ENCODE measurements around the gene NUTF2. TPM values are rescaled to one million over a fixed set of nuclear protein-coding genes. Genes with fewer than 3 reads are reported as not detected.

NUTF2 gene
- total RNA-seq, 1 donor from 2014 or later, result 73.6 TPM

- H3K4me1 ChIP-seq, result peaks cover 4% of the 10 kb centered on the region
- H3K27ac ChIP-seq (replicated peaks), result no peak overlapping the region
- no peak for DNase-seq
- no peaks in the 10 kb centered on the region for H3K27me3 ChIP-seq (ENCODE audit: low read depth)
- no peak overlapping the region for H3K4me3 ChIP-seq
- no peaks in the 10 kb centered on the region for H3K9me3 ChIP-seq (replicated peaks)
- no peaks in the 10 kb centered on the region for H3K36me3 ChIP-seq
- intact Hi-C loops (cut with micrococcal nuclease), result no loop called here
- no peak for TF ChIP-seq CTCF (IDR thresholded peaks at IDR 0.05; ENCODE audit: borderline replicate concordance)
These were observed 32.2 kb upstream of the NUTF2 start for GRCh38 chr16:67814567-67814966.

- Histone ChIP-seq H3K9me3 (replicated peaks) (no peaks in the 10 kb centered on the region), H3K27ac (replicated peaks) (no peak overlapping the region), H3K4me1 (peaks cover 4% of the 10 kb centered on the region), H3K4me3 (no peak overlapping the region), H3K27me3 (ENCODE audit: low read depth) (no peaks in the 10 kb centered on the region), H3K36me3 (no peaks in the 10 kb centered on the region)
- no peak for TF ChIP-seq CTCF (IDR thresholded peaks at IDR 0.05; ENCODE audit: borderline replicate concordance)
- no peak for DNase-seq
- intact Hi-C loops (cut with micrococcal nuclease), result no loop called here
These were observed 26.0 kb upstream of the NUTF2 start for GRCh38 chr16:67820608-67821259.

- DNase-seq, result no peak
- intact Hi-C loops (cut with micrococcal nuclease), result no loop called here
- Histone ChIP-seq H3K36me3 (peaks cover 1% of the 10 kb centered on the region), H3K9me3 (replicated peaks) (no peaks in the 10 kb centered on the region), H3K4me3 (no peak overlapping the region), H3K4me1 (no peaks in the 10 kb centered on the region), H3K27me3 (ENCODE audit: low read depth) (no peaks in the 10 kb centered on the region), H3K27ac (replicated peaks) (no peak overlapping the region)
- no peak for TF ChIP-seq CTCF (IDR thresholded peaks at IDR 0.05; ENCODE audit: borderline replicate concordance)
These were observed 24.2 kb upstream of the NUTF2 start for GRCh38 chr16:67822511-67822910.

GRCh38 chr16:67825119-67825518 is 21.6 kb upstream of the NUTF2 start:
- intact Hi-C loops (cut with micrococcal nuclease), result no loop called here
- TF ChIP-seq CTCF (IDR thresholded peaks at IDR 0.05; ENCODE audit: borderline replicate concordance), result no peak
- H3K4me3 ChIP-seq, result no peak overlapping the region
- DNase-seq, result no peak
- no peak overlapping the region for H3K27ac ChIP-seq (replicated peaks)
- peaks cover 25% of the 10 kb centered on the region for H3K36me3 ChIP-seq
- no peaks in the 10 kb centered on the region for H3K4me1 ChIP-seq
- H3K9me3 ChIP-seq (replicated peaks), result no peaks in the 10 kb centered on the region
- no peaks in the 10 kb centered on the region for H3K27me3 ChIP-seq (ENCODE audit: low read depth)

GRCh38 chr16:67825906-67826305 is 20.8 kb upstream of the NUTF2 start:
- DNase-seq, result no peak
- TF ChIP-seq CTCF (IDR thresholded peaks at IDR 0.05; ENCODE audit: borderline replicate concordance), result no peak
- Histone ChIP-seq H3K27me3 (ENCODE audit: low read depth) (no peaks in the 10 kb centered on the region), H3K27ac (replicated peaks) (no peak overlapping the region), H3K4me1 (no peaks in the 10 kb centered on the region), H3K4me3 (no peak overlapping the region), H3K36me3 (peaks cover 33% of the 10 kb centered on the region), H3K9me3 (replicated peaks) (no peaks in the 10 kb centered on the region)
- intact Hi-C loops (cut with micrococcal nuclease), result no loop called here

Data from left ventricle myocardium inferior (tissue), 1 donor.